Measurements from ENCODE around the gene HABP2. TPM values are rescaled to one million over a fixed set of nuclear protein-coding genes. Genes with fewer than 3 reads are reported as not detected.

Gene HABP2
- total RNA-seq, 1 donor from 2014 or later, result not detected

DNA sequence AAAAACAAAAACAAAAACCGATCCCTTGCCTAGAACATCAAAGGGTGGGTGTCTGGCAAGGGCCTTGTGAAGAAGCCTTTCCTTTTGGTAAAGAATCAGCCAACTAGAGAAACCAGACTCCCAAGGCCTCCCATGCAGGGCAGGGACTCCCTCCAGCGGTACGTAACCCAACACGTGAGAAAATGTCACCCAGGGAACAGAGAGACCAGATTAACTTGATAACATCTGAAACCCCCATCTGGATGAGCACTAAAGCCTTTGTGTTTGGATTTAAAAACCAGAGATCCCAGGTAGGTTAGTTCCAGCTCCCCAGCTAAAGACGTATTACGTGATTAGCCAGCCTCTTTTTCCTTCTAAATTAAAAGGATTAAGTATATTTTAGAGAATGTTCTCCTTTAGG is 3.0 kb upstream of the HABP2 start:
- no peaks in the 10 kb centered on the region for H3K9me3 ChIP-seq
- H3K27ac ChIP-seq, result no peak overlapping the region
- DNase-seq (ENCODE audit: low spot score in 2 of 2), result no peak
- H3K4me3 ChIP-seq, result no peak overlapping the region
- intact Hi-C loops (cut with DNase I), result no loop called here
- H3K4me1 ChIP-seq, result no peaks in the 10 kb centered on the region
- H3K27me3 ChIP-seq, result no peaks in the 10 kb centered on the region
- TF ChIP-seq, protein P1, sequence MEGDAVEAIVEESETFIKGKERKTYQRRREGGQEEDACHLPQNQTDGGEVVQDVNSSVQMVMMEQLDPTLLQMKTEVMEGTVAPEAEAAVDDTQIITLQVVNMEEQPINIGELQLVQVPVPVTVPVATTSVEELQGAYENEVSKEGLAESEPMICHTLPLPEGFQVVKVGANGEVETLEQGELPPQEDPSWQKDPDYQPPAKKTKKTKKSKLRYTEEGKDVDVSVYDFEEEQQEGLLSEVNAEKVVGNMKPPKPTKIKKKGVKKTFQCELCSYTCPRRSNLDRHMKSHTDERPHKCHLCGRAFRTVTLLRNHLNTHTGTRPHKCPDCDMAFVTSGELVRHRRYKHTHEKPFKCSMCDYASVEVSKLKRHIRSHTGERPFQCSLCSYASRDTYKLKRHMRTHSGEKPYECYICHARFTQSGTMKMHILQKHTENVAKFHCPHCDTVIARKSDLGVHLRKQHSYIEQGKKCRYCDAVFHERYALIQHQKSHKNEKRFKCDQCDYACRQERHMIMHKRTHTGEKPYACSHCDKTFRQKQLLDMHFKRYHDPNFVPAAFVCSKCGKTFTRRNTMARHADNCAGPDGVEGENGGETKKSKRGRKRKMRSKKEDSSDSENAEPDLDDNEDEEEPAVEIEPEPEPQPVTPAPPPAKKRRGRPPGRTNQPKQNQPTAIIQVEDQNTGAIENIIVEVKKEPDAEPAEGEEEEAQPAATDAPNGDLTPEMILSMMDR (IDR thresholded peaks at IDR 0.05), result no peak
- no peaks in the 10 kb centered on the region for H3K36me3 ChIP-seq

DNA sequence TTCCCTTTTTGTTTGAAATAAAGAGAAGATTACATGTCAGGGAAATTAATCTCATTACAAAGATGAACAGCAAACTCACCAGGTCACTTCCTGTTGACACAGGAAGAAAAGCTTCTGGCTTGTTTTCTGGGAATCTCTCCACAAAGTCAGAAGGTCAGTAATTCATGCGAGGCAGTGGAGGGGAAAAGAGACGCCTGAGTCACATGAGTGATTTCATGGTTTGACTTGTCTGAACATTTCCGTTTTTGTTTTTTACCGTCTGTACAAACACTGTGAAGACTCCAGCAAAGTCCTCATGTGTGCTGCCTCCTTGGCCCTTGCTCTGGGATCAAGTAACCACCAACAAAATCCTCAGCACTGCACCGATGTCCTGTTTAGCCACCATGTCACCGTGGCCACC is 2.5 kb upstream of the HABP2 start:
- Histone ChIP-seq H3K4me1 (no peaks in the 10 kb centered on the region), H3K4me3 (no peak overlapping the region), H3K27me3 (no peaks in the 10 kb centered on the region), H3K27ac (no peak overlapping the region), H3K9me3 (no peaks in the 10 kb centered on the region), H3K36me3 (no peaks in the 10 kb centered on the region)
- TF ChIP-seq, protein P1 (IDR thresholded peaks at IDR 0.05), result no peak
- intact Hi-C loops (cut with DNase I), result no loop called here
- no peak for DNase-seq (ENCODE audit: low spot score in 2 of 2)

DNA sequence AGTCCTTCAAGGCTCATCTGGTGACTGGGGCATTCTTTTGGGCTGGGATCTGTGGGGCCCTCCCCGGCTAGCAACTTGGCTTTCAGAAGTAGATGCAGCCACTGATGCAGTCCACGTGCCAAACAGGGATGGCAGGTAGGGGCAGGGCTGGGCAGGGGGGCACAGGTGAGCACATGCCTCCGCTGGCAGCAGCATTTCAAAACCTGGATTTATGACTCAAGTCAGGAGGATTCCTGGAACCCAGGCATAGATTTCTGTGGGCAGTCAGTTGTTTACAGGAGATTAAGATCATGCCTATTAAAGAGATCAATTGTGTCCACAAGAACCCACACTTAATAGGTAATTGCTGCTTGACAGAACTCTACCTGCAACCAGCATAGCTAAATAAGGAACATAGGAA is 839 bp upstream of the HABP2 start:
- TF ChIP-seq, protein P1 (IDR thresholded peaks at IDR 0.05), result no peak
- Histone ChIP-seq H3K27me3 (no peaks in the 10 kb centered on the region), H3K27ac (no peak overlapping the region), H3K4me3 (no peak overlapping the region), H3K9me3 (no peaks in the 10 kb centered on the region), H3K36me3 (no peaks in the 10 kb centered on the region), H3K4me1 (no peaks in the 10 kb centered on the region)
- intact Hi-C loops (cut with DNase I), result no loop called here
- DNase-seq (ENCODE audit: low spot score in 2 of 2), result no peak

DNA sequence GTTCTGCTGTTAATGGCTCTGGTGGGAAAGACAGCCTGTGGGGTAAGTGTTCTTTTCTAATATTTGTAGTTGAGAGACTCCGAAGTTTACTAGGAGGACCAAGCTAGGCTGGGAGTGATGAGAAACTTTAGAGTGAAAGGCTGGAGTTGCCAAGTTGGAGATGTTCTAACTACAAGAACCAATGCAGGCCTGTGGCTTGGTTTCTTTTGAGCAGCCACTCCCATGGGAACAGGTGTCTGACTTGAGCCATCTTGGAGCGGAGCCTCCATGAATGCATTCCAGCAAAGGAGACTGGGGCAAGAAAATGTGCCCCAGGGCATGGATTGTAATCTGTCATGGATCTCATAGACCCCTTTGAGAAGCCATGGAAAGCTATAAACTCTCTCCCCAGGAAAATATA is 296 bp downstream of the HABP2 start:
- no peaks in the 10 kb centered on the region for H3K27me3 ChIP-seq
- DNase-seq (ENCODE audit: low spot score in 2 of 2), result no peak
- H3K36me3 ChIP-seq, result no peaks in the 10 kb centered on the region
- no peak overlapping the region for H3K4me3 ChIP-seq
- no peak overlapping the region for H3K27ac ChIP-seq
- TF ChIP-seq, protein P1 (IDR thresholded peaks at IDR 0.05), result no peak
- H3K9me3 ChIP-seq, result no peaks in the 10 kb centered on the region
- H3K4me1 ChIP-seq, result no peaks in the 10 kb centered on the region
- intact Hi-C loops (cut with DNase I), result no loop called here

DNA sequence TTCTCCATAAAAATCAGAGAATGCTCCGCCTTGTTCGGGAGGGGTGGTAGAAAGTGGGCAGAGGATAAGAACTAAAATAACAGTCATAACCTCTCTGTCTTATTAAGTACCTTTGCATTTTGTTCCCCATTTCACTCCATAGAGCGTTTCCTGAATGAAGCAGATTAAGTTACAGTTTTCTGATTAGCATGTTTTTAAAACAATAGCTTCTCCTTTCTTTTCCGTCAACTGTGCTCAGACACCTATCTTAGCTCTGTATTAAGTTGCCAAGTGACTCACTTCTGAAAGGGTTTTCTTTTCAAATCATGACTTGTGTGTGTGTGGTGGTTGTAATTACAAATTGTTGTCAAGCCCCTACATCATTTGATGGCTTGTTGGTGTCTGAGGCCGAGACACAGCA is 1.4 kb downstream of the HABP2 start:
- no peak overlapping the region for H3K4me3 ChIP-seq
- no peak for DNase-seq (ENCODE audit: low spot score in 2 of 2)
- intact Hi-C loops (cut with DNase I), result no loop called here
- H3K27me3 ChIP-seq, result no peaks in the 10 kb centered on the region
- H3K9me3 ChIP-seq, result no peaks in the 10 kb centered on the region
- no peaks in the 10 kb centered on the region for H3K4me1 ChIP-seq
- H3K27ac ChIP-seq, result no peak overlapping the region
- TF ChIP-seq, protein P1 (IDR thresholded peaks at IDR 0.05), result no peak
- H3K36me3 ChIP-seq, result no peaks in the 10 kb centered on the region

DNA sequence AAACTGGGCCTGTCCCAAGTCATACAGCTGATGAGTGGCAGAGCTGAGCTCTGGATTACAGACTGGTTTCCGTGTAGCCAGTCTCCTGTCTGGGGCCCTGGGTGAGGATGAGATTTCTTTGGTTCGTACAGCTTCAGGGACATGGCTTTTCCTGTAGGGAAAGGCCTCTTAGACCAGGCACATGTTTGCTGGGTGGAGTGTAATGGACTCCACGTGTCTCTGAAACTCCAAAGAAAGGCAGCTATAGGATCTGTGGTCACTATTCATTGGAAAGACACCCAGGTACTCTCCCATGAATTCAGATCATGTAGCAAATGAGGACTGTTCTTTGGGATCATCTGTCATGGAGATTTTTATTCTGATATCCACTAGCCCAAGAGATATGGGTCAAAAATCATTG is 2.4 kb downstream of the HABP2 start:
- DNase-seq (ENCODE audit: low spot score in 2 of 2), result no peak
- Histone ChIP-seq H3K9me3 (no peaks in the 10 kb centered on the region), H3K27ac (no peak overlapping the region), H3K27me3 (no peaks in the 10 kb centered on the region), H3K36me3 (no peaks in the 10 kb centered on the region), H3K4me1 (no peaks in the 10 kb centered on the region), H3K4me3 (no peak overlapping the region)
- intact Hi-C loops (cut with DNase I), result no loop called here
- TF ChIP-seq, protein P1 (IDR thresholded peaks at IDR 0.05), result no peak

Data from ascending aorta (tissue), 2 donors.